Tibial nerve (tissue), 4 donors: ENCODE results near the gene MSX1.

Experiments used
- CTCF ChIP-seq, 5 experiments: fragments of 200-600 bp in 3 of 5; fragments of 450-650 bp in 2 of 5; sonication (generic) in 3 of 5; IDR thresholded peaks; one replicate each; pipeline ENCODE4 v1.5.1; 2016 to 2019; ENCODE audit warnings: antibody characterized with exemption in 5 of 5, mild to moderate bottlenecking in 3 of 5, moderate library complexity in 2 of 5
- EP300 ChIP-seq, 2 donors: sonication (generic); formaldehyde crosslinking; IDR thresholded peaks; one replicate each; pipeline ENCODE4 v1.6.1; 2017; ENCODE audit warnings: antibody characterized with exemption in 2 of 2, mild to moderate bottlenecking in 1 of 2

GRCh38 chr4:4876945-4877661 is 17.6 kb downstream of the MSX1 start:
- TF ChIP-seq CTCF (IDR thresholded peaks at IDR 0.05): no peak
- no peak for TF ChIP-seq EP300 (IDR thresholded peaks at IDR 0.05)
